ENCODE measurements around the gene IFNAR1. TPM values are rescaled to one million over a fixed set of nuclear protein-coding genes. Genes with fewer than 3 reads are reported as not detected.
A peak's percentile ranks its signal among the peaks of the same experiment; 100 is the strongest.

IFNAR1 gene
- polyA plus RNA-seq, 2 of the 4 experiments (the other 2 are of a cell fraction), result 14.1 to 14.2 TPM

GRCh38 chr21:33383056-33383888 is 58.5 kb downstream of the IFNAR1 start (continued):
- no peak for TF ChIP-seq FOSL2 (IDR thresholded peaks at IDR 0.05)
- peak; percentile 79 for TF ChIP-seq FOSL2 (CRISPR knock-in tag; IDR thresholded peaks at IDR 0.05)
- TF ChIP-seq MYC (IDR thresholded peaks at IDR 0.05; ENCODE audit: borderline replicate concordance, low read length), result peak; percentile 60; the same call in 1 of the 2 replicates
- no peak for TF ChIP-seq POLR2A (IDR thresholded peaks at IDR 0.05; ENCODE audit: low read length)
- no peak for TF ChIP-seq FOSB (CRISPR knock-in tag; IDR thresholded peaks at IDR 0.05)
- TF ChIP-seq ZFP36 (IDR thresholded peaks at IDR 0.05; ENCODE audit: borderline replicate concordance, partially characterized antibody), result no peak
- TF ChIP-seq PHF8 (IDR thresholded peaks at IDR 0.05; ENCODE audit: borderline replicate concordance, low read depth), result no peak
- no peak for TF ChIP-seq KDM5A (IDR thresholded peaks at IDR 0.05)
- TF ChIP-seq RCOR1 (IDR thresholded peaks at IDR 0.05; ENCODE audit: low read depth, low read length), result no peak
- TF ChIP-seq, protein P1, sequence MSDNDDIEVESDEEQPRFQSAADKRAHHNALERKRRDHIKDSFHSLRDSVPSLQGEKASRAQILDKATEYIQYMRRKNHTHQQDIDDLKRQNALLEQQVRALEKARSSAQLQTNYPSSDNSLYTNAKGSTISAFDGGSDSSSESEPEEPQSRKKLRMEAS (IDR thresholded peaks at IDR 0.05), result peak; percentile 85
- TF ChIP-seq ZSCAN20 (CRISPR knock-in tag; IDR thresholded peaks at IDR 0.05), result no peak
- peak; percentile 64; the same call in 1 of the 2 replicates for TF ChIP-seq HOXB5 (CRISPR knock-in tag; IDR thresholded peaks at IDR 0.05)
- TF ChIP-seq BHLHE40 (IDR thresholded peaks at IDR 0.05; ENCODE audit: low read depth, low read length), result no peak
- TF ChIP-seq HOXA7 (CRISPR knock-in tag; IDR thresholded peaks at IDR 0.05), result no peak
- TF ChIP-seq RNF2 (IDR thresholded peaks at IDR 0.05; ENCODE audit: borderline replicate concordance, low read depth), result no peak
- no peak; the same call in 1 of the 2 replicates for TF ChIP-seq TFCP2L1 (CRISPR knock-in tag; IDR thresholded peaks at IDR 0.05)
- no peak for TF ChIP-seq REST (IDR thresholded peaks at IDR 0.05)
- TF ChIP-seq KDM1A (IDR thresholded peaks at IDR 0.05; ENCODE audit: low read depth), result no peak
- TF ChIP-seq USF2 (IDR thresholded peaks at IDR 0.05), result peak; percentile 87
- no peak for TF ChIP-seq ELK1 (IDR thresholded peaks at IDR 0.05; ENCODE audit: low read depth, low read length)
- TF ChIP-seq HES2 (IDR thresholded peaks at IDR 0.05), result no peak
- no peak for TF ChIP-seq POLR2AphosphoS2 (conservative IDR thresholded peaks at IDR 0.05; ENCODE audit: low read length)
- TF ChIP-seq E2F6 (IDR thresholded peaks at IDR 0.05; ENCODE audit: borderline replicate concordance, low read depth), result peak; percentile 65; the same call in 1 of the 2 replicates
- 0 out of 2 replicates have a peak, but pooled peaks have one; percentile 11 for TF ChIP-seq NPAS2 (CRISPR knock-in tag; IDR thresholded peaks at IDR 0.05; ENCODE audit: borderline replicate concordance)
- peak; percentile 83; the same call in 1 of the 2 replicates for TF ChIP-seq HOXB13 (CRISPR knock-in tag; IDR thresholded peaks at IDR 0.05; ENCODE audit: low read depth)
